GM12878 (cell line): ENCODE data around the gene PLEKHG2. TPM values are rescaled to one million over a fixed set of nuclear protein-coding genes. Genes with fewer than 3 reads are reported as not detected.

Experiments used
- BCLAF1 ChIP-seq: fragments of 450-650 bp; IDR thresholded peaks from 2 replicates; pipeline ENCODE4 v1.6.1; 2017; ENCODE audit warnings: antibody characterized with exemption, mild to moderate bottlenecking, moderate library complexity
- BHLHE40 ChIP-seq, 2 experiments: fragments of 450-650 bp in 1 of 2; IDR thresholded peaks; 2 replicates each; pipeline ENCODE4 v1.6.1; 2011 to 2017; ENCODE audit warnings: low read depth in 2 of 2, borderline replicate concordance in 1 of 2, improper control_type of control experiment in 1 of 2, low read length in 1 of 2, mild to moderate bottlenecking in 1 of 2
- GABPA ChIP-seq: IDR thresholded peaks from 2 replicates; pipeline ENCODE4 v1.6.1; 2014; ENCODE audit warnings: antibody characterized with exemption, low read depth, mild to moderate bottlenecking, inconsistent platforms
- HSF1 ChIP-seq: fragments of 150-350 bp; IDR thresholded peaks from 2 replicates; pipeline ENCODE4 v1.6.1; 2014; ENCODE audit warnings: mild to moderate bottlenecking, low read depth, low read length
- NFXL1 ChIP-seq: fragments of 450-650 bp; IDR thresholded peaks from 2 replicates; pipeline ENCODE4 v1.6.1; 2017; ENCODE audit warnings: antibody characterized with exemption, mild to moderate bottlenecking, borderline replicate concordance
- RAD21 ChIP-seq: IDR thresholded peaks from 2 replicates; pipeline ENCODE4 v1.6.1; 2011; ENCODE audit warnings: mild to moderate bottlenecking, low read depth, low read length, moderate library complexity; ENCODE audit not compliant: insufficient read depth
- SMAD1 ChIP-seq: fragments of 450-650 bp; IDR thresholded peaks from 2 replicates; pipeline ENCODE4 v1.6.1; 2018; ENCODE audit warnings: mild to moderate bottlenecking, low read depth; ENCODE audit not compliant: partially characterized antibody
- SMARCA5 ChIP-seq: fragments of 450-650 bp; IDR thresholded peaks from 2 replicates; pipeline ENCODE4 v1.6.1; 2017; ENCODE audit warnings: mild to moderate bottlenecking
- polyA plus RNA-seq, 11 experiments: library from polyadenylated mRNA; depleted of rRNA in 4 of 11; unstranded in 6 of 11; stranded (reverse) in 5 of 11; fragments of >200 nt; fragmentation: Nextera tagmentation in 4 of 11; fragmentation: Illumina TruSeq in 1 of 11; extraction: Ambion mirVana in 4 of 11; extraction: Trizol in 1 of 11; gene quantifications; 1 replicate in 1 of 11; 2 replicates in 10 of 11; pipeline versions ENCODE4 v1.2.1 to v1.2.3, GENCODE V29; 2011 to 2016; ENCODE audit warnings: inconsistent platforms in 2 of 11, missing spikeins in 2 of 11, low read depth in 1 of 11
- total RNA-seq, 4 experiments: library from RNA; depleted of rRNA in 3 of 4; stranded (reverse); fragments of >200 nt in 3 of 4; fragmentation: Illumina TruSeq in 1 of 4; extraction: Trizol in 1 of 4; gene quantifications; 2 replicates each; pipeline versions ENCODE4 v1.2.1 to v1.2.3, GENCODE V29; 2013 to 2021
- TF ChIP-seq, protein P1 (sequence below): fragments of 450-650 bp; formaldehyde crosslinking; IDR thresholded peaks from 2 replicates; pipeline ENCODE4 v1.4.0; 2022; ENCODE audit warnings: mild to moderate bottlenecking, moderate library complexity

The PLEKHG2 gene
- total and polyA plus RNA-seq, 10 of the 15 experiments (the other 5 are each of a cell fraction or from before 2014, with no cell fraction given), result 3.0 to 62.5 (median 17.2) TPM

- TF ChIP-seq BCLAF1, result no peak
- no peak for TF ChIP-seq GABPA
- no peak for TF ChIP-seq HSF1
- TF ChIP-seq SMAD1, result no peak
- peak; percentile 94 for TF ChIP-seq RAD21
- peak; percentile 73 to 77; a peak in 2 of 4 replicates for TF ChIP-seq BHLHE40 (IDR thresholded peaks at IDR 0.05; ENCODE audit: borderline replicate concordance in 1 of 2, low read depth in 2 of 2, low read length in 1 of 2)
- TF ChIP-seq NFXL1, result peak; percentile 65; the same call in 1 of the 2 replicates
- TF ChIP-seq, protein P1, sequence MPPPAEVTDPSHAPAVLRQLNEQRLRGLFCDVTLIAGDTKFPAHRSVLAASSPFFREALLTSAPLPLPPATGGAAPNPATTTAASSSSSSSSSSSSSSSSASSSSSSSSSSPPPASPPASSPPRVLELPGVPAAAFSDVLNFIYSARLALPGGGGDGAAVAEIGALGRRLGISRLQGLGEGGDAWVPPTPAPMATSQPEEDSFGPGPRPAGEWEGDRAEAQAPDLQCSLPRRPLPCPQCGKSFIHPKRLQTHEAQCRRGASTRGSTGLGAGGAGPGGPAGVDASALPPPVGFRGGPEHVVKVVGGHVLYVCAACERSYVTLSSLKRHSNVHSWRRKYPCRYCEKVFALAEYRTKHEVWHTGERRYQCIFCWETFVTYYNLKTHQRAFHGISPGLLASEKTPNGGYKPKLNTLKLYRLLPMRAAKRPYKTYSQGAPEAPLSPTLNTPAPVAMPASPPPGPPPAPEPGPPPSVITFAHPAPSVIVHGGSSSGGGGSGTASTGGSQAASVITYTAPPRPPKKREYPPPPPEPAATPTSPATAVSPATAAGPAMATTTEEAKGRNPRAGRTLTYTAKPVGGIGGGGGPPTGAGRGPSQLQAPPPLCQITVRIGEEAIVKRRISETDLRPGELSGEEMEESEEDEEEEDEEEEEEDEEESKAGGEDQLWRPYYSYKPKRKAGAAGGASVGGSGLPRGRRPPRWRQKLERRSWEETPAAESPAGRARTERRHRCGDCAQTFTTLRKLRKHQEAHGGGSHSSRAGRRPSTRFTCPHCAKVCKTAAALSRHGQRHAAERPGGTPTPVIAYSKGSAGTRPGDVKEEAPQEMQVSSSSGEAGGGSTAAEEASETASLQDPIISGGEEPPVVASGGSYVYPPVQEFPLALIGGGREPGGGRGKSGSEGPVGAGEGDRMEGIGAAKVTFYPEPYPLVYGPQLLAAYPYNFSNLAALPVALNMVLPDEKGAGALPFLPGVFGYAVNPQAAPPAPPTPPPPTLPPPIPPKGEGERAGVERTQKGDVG (CRISPR knock-in tag), result no peak
- peak; percentile 100 for TF ChIP-seq SMARCA5
Measured at GRCh38 chr19:39397360-39398296, 14.8 kb upstream of the PLEKHG2 start (continued).
